GM19463 (cell line): ENCODE results near the gene CARS1.

Experiments
- ATAC-seq: cut with Tn5 transposase; IDR thresholded peaks from one replicate; pipeline ENCODE4 v1.9.1; 2021; ENCODE audit warnings: mild to moderate bottlenecking, moderate library complexity; ENCODE audit not compliant: unreplicated experiment

Gene CARS1

GRCh38 chr11:2963112-2963754 is 94.0 kb downstream of the CARS1 start:
- no peak for ATAC-seq

- ATAC-seq: no peak
These were observed 96.1 kb downstream of the CARS1 start for GRCh38 chr11:2961080-2961479.

- ATAC-seq: no peak
These were observed 97.1 kb downstream of the CARS1 start for GRCh38 chr11:2960139-2960538.

GRCh38 chr11:2958251-2958650 is 99.0 kb downstream of the CARS1 start:
- no peak for ATAC-seq

- no peak for ATAC-seq
These were observed 101.2 kb downstream of the CARS1 start for GRCh38 chr11:2955906-2956476.

GRCh38 chr11:2954263-2954662 is 103.0 kb downstream of the CARS1 start:
- ATAC-seq: no peak

- ATAC-seq: no peak
These were observed 104.9 kb downstream of the CARS1 start for GRCh38 chr11:2952290-2952689.

- ATAC-seq: no peak
These were observed 105.8 kb downstream of the CARS1 start for GRCh38 chr11:2951231-2952110.
